HG02938 (cell line): ENCODE data around the gene SYNE1.

Experiments used
- ATAC-seq: cut with Tn5 transposase; IDR thresholded peaks from one replicate; pipeline ENCODE4 v1.9.1; 2021; ENCODE audit warnings: mild to moderate bottlenecking, moderate library complexity; ENCODE audit not compliant: unreplicated experiment

SYNE1 gene

GRCh38 chr6:152118678-152119077, 518.5 kb downstream of the SYNE1 start:
- no peak for ATAC-seq

- ATAC-seq: no peak
Observed at GRCh38 chr6:152118224-152118623, 518.9 kb downstream of the SYNE1 start.

- ATAC-seq: peak; percentile 97
Observed at GRCh38 chr6:152117156-152118133, 519.7 kb downstream of the SYNE1 start.

- no peak for ATAC-seq
Observed at GRCh38 chr6:152112491-152113261, 524.5 kb downstream of the SYNE1 start.

- ATAC-seq: no peak
Observed at GRCh38 chr6:152110886-152111820, 526.0 kb downstream of the SYNE1 start.

GRCh38 chr6:152107973-152108372, 529.2 kb downstream of the SYNE1 start:
- ATAC-seq: no peak

- ATAC-seq: no peak
Observed at GRCh38 chr6:152100183-152100618, 537.0 kb downstream of the SYNE1 start.

- no peak for ATAC-seq
Observed at GRCh38 chr6:152099446-152100182, 537.5 kb downstream of the SYNE1 start.

GRCh38 chr6:152098683-152099082, 538.5 kb downstream of the SYNE1 start:
- ATAC-seq: no peak

- no peak for ATAC-seq
Observed at GRCh38 chr6:152096863-152097496, 540.2 kb downstream of the SYNE1 start.

GRCh38 chr6:152094992-152095592, 542.1 kb downstream of the SYNE1 start:
- no peak for ATAC-seq

GRCh38 chr6:152094276-152094675, 542.9 kb downstream of the SYNE1 start:
- ATAC-seq: no peak

GRCh38 chr6:152093711-152094110, 543.5 kb downstream of the SYNE1 start:
- no peak for ATAC-seq

- ATAC-seq: no peak
Observed at GRCh38 chr6:152091851-152092341, 545.3 kb downstream of the SYNE1 start.

GRCh38 chr6:152091201-152091600, 546.0 kb downstream of the SYNE1 start:
- ATAC-seq: no peak

GRCh38 chr6:152089992-152090391, 547.2 kb downstream of the SYNE1 start:
- ATAC-seq: no peak

- ATAC-seq: no peak
Observed at GRCh38 chr6:152087701-152088100, 549.5 kb downstream of the SYNE1 start.

GRCh38 chr6:152087096-152087495, 550.1 kb downstream of the SYNE1 start:
- ATAC-seq: no peak
